Measurements from ENCODE around the gene KCNJ6. TPM values are rescaled to one million over a fixed set of nuclear protein-coding genes. Genes with fewer than 3 reads are reported as not detected.

The KCNJ6 gene
- total and polyA plus RNA-seq, 8 donors: 0.28 to 1.9 (median 0.55) TPM

GRCh38 chr21:37711836-37712568 is 204.3 kb downstream of the KCNJ6 start:
- Histone ChIP-seq H3K36me3 (no peaks in the 10 kb centered on the region), H3K9me3 (no peaks in the 10 kb centered on the region), H3K27ac (no peak overlapping the region), H3K27me3 (peaks cover 0 to 3% (median 0%) of the 10 kb centered on the region in 4 donors), H3K4me1 (no peaks in the 10 kb centered on the region), H3K4me3 (no peak overlapping the region)
- intact Hi-C loops (cut with DNase I): loop anchor here in 1 of 3 donors (10.0 kb wide), 2 partner anchors 203 to 643 kb away; partner anchors contain the start of gene KCNJ6
- FAIRE-seq (no peak), DNase-seq (peak in 5 of 6 donors; percentile 39 to 79 (median 57)), ATAC-seq (peak; percentile 61 to 95 (median 95))
- 14 to 31% methylated on average over 3 of the region's 3 CpGs for WGBS, 2 donors
- TF ChIP-seq, protein P1, sequence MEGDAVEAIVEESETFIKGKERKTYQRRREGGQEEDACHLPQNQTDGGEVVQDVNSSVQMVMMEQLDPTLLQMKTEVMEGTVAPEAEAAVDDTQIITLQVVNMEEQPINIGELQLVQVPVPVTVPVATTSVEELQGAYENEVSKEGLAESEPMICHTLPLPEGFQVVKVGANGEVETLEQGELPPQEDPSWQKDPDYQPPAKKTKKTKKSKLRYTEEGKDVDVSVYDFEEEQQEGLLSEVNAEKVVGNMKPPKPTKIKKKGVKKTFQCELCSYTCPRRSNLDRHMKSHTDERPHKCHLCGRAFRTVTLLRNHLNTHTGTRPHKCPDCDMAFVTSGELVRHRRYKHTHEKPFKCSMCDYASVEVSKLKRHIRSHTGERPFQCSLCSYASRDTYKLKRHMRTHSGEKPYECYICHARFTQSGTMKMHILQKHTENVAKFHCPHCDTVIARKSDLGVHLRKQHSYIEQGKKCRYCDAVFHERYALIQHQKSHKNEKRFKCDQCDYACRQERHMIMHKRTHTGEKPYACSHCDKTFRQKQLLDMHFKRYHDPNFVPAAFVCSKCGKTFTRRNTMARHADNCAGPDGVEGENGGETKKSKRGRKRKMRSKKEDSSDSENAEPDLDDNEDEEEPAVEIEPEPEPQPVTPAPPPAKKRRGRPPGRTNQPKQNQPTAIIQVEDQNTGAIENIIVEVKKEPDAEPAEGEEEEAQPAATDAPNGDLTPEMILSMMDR (IDR thresholded peaks at IDR 0.05): peak; percentile 68 to 84 (median 74)

GRCh38 chr21:37711286-37711829 is 204.9 kb downstream of the KCNJ6 start:
- Histone ChIP-seq H3K9me3 (no peaks in the 10 kb centered on the region), H3K36me3 (no peaks in the 10 kb centered on the region), H3K27me3 (peaks cover 0 to 3% (median 0%) of the 10 kb centered on the region in 4 donors), H3K4me3 (no peak overlapping the region), H3K4me1 (no peaks in the 10 kb centered on the region), H3K27ac (no peak overlapping the region)
- DNase-seq (no peak), ATAC-seq (peak in 1 of 4 donors; percentile 24), FAIRE-seq (no peak)
- WGBS, 2 donors: 69 to 73% methylated on average over 9 of the region's 9 CpGs
- intact Hi-C loops (cut with DNase I): loop anchor here in 1 of 3 donors (10.0 kb wide), 2 partner anchors 203 to 643 kb away; partner anchors contain the start of gene KCNJ6
- TF ChIP-seq, protein P1 (IDR thresholded peaks at IDR 0.05): no peak

GRCh38 chr21:37710546-37711285 is 205.5 kb downstream of the KCNJ6 start:
- peak in 1 of 4 donors; percentile 47 for ATAC-seq
- H3K27ac ChIP-seq: no peak overlapping the region
- no peak for FAIRE-seq

DNA sequence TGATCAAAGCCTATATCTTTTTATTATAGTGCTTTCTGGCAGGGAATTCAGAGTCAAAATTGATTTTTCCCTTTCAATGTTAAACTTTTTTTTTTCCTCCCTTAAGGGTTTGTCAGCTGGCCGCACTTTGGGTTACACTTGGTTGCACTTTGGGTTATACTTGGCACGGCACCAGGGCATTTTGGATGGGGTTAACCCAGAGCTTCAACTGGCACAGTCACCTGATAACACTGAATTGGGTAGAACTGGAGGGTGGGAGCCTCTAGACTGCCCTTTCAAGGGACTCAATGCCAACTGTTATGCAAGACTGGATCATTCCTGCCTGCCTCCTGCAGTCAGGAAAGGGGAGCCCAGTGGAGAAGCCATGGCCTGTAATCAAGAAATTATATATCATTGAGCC is 211.5 kb downstream of the KCNJ6 start:
- Histone ChIP-seq H3K4me3 (no peak overlapping the region), H3K36me3 (no peaks in the 10 kb centered on the region), H3K27ac (no peak overlapping the region), H3K9me3 (no peaks in the 10 kb centered on the region), H3K4me1 (no peaks in the 10 kb centered on the region), H3K27me3 (no peaks in the 10 kb centered on the region)
- ATAC-seq (no peak), FAIRE-seq (no peak), DNase-seq (no peak)
- intact Hi-C loops (cut with DNase I): loop anchor here in 1 of 3 donors (10.0 kb wide), 1 partner anchor 420 kb away; no protein-coding TSS in a partner anchor
- 40 to 53% methylated on average over 2 of the region's 2 CpGs for WGBS, 2 donors
- TF ChIP-seq, protein P1 (IDR thresholded peaks at IDR 0.05): no peak

More at GRCh38 chr21:37710546-37711285, 205.5 kb downstream of the KCNJ6 start:
- Histone ChIP-seq H3K4me1 (no peaks in the 10 kb centered on the region), H3K27me3 (peaks cover 0 to 3% (median 0%) of the 10 kb centered on the region in 4 donors), H3K36me3 (no peaks in the 10 kb centered on the region), H3K9me3 (no peaks in the 10 kb centered on the region), H3K4me3 (no peak overlapping the region)
- intact Hi-C loops (cut with DNase I): loop anchor here in 1 of 3 donors (10.0 kb wide), 2 partner anchors 204 to 644 kb away; partner anchors contain the start of gene KCNJ6
- DNase-seq: no peak
- WGBS, 2 donors: 46 to 47% methylated on average over 24 of the region's 24 CpGs
- TF ChIP-seq, protein P1 (IDR thresholded peaks at IDR 0.05): no peak

All from pancreas (tissue), 10 donors.